ENCODE measurements around the gene DUS1L.

The DUS1L gene

GRCh38 chr17:82076018-82076784 lies 10.6 kb upstream of the DUS1L start:
- no peak for DNase-seq (ENCODE audit: low read depth)

GRCh38 chr17:82073446-82073845 lies 7.8 kb upstream of the DUS1L start:
- no peak for DNase-seq (ENCODE audit: low read depth)

- DNase-seq (ENCODE audit: low read depth) = no peak
These were observed 7.2 kb upstream of the DUS1L start for GRCh38 chr17:82072827-82073226.

- DNase-seq (ENCODE audit: low read depth) = no peak
These were observed 5.0 kb upstream of the DUS1L start for GRCh38 chr17:82070611-82071010.

- no peak for DNase-seq (ENCODE audit: low read depth)
These were observed 389 bp downstream of the DUS1L start for GRCh38 chr17:82065193-82065637.

- DNase-seq (ENCODE audit: low read depth) = no peak
These were observed 991 bp downstream of the DUS1L start for GRCh38 chr17:82064433-82065192.

GRCh38 chr17:82063424-82064415 lies 1.9 kb downstream of the DUS1L start:
- DNase-seq (ENCODE audit: low read depth) = no peak

GRCh38 chr17:82062984-82063368 lies 2.6 kb downstream of the DUS1L start:
- DNase-seq (ENCODE audit: low read depth) = no peak

GRCh38 chr17:82062076-82062983 lies 3.3 kb downstream of the DUS1L start:
- DNase-seq (ENCODE audit: low read depth) = no peak

GRCh38 chr17:82061047-82061925 lies 4.3 kb downstream of the DUS1L start:
- no peak for DNase-seq (ENCODE audit: low read depth)

- no peak for DNase-seq (ENCODE audit: low read depth)
These were observed 5.0 kb downstream of the DUS1L start for GRCh38 chr17:82060614-82061013.

- DNase-seq (ENCODE audit: low read depth) = no peak
These were observed 5.6 kb downstream of the DUS1L start for GRCh38 chr17:82060001-82060380.

- DNase-seq (ENCODE audit: low read depth) = no peak
These were observed 6.2 kb downstream of the DUS1L start for GRCh38 chr17:82059272-82060000.

GRCh38 chr17:82058855-82059249 lies 6.8 kb downstream of the DUS1L start:
- DNase-seq (ENCODE audit: low read depth) = no peak

GRCh38 chr17:82058230-82058854 lies 7.3 kb downstream of the DUS1L start:
- no peak for DNase-seq (ENCODE audit: low read depth)

- DNase-seq (ENCODE audit: low read depth) = no peak
These were observed 8.6 kb downstream of the DUS1L start for GRCh38 chr17:82056729-82057621.

- DNase-seq (ENCODE audit: low read depth) = no peak
These were observed 9.5 kb downstream of the DUS1L start for GRCh38 chr17:82055965-82056728.

All from fibroblast of gingiva (primary cell).